GM18526 (cell line): Measurements from ENCODE around the gene SHD.

Experiments
- POLR2A ChIP-seq: IDR thresholded peaks from 3 replicates; pipeline ENCODE4 v1.6.1; 2011; ENCODE audit not compliant: insufficient read length; ENCODE audit errors: extremely low read depth

The SHD gene

GRCh38 chr19:4278419-4279266 is at the start of gene SHD:
TSS of gene SHD (plus strand) at chr19:4279266. CDS start at chr19:4280064, 798 bp downstream.
- TF ChIP-seq POLR2A: no peak

- TF ChIP-seq POLR2A: no peak
These were observed 46.3 kb upstream of the SHD start for GRCh38 chr19:4232614-4233281.

- no peak for TF ChIP-seq POLR2A
These were observed 45.7 kb upstream of the SHD start for GRCh38 chr19:4233282-4233853.

GRCh38 chr19:4234142-4234861 is 44.8 kb upstream of the SHD start:
- TF ChIP-seq POLR2A: no peak

- TF ChIP-seq POLR2A: no peak
These were observed 44.2 kb upstream of the SHD start for GRCh38 chr19:4234862-4235201.

- no peak for TF ChIP-seq POLR2A
These were observed 40.2 kb upstream of the SHD start for GRCh38 chr19:4238831-4239230.

GRCh38 chr19:4241824-4242430 is 37.1 kb upstream of the SHD start:
- TF ChIP-seq POLR2A: no peak

GRCh38 chr19:4246767-4247593 is 32.1 kb upstream of the SHD start, which contains the start of gene YJU2:
TSS of gene YJU2 (plus strand) at chr19:4247080. CDS start at chr19:4247147, 67 bp downstream.
- peak; percentile 63 for TF ChIP-seq POLR2A

- no peak for TF ChIP-seq POLR2A
These were observed 22.5 kb upstream of the SHD start for GRCh38 chr19:4256563-4256962.

- TF ChIP-seq POLR2A: no peak
These were observed 22.0 kb upstream of the SHD start for GRCh38 chr19:4257025-4257424.

- TF ChIP-seq POLR2A: no peak
These were observed 20.9 kb upstream of the SHD start for GRCh38 chr19:4258181-4258580.

- TF ChIP-seq POLR2A: no peak
These were observed 18.4 kb upstream of the SHD start for GRCh38 chr19:4260613-4261191.

- TF ChIP-seq POLR2A: no peak
These were observed 14.3 kb upstream of the SHD start for GRCh38 chr19:4264812-4265211.
